HG03354 (cell line): ENCODE data around the gene CNBD2.
"Not testable (repeated sequence)": the region's sequence is repeated elsewhere in the genome, so short reads cannot be mapped to it uniquely, and the experiment has no call there.

Experiments used
- ATAC-seq: cut with Tn5 transposase; IDR thresholded peaks from one replicate; pipeline ENCODE4 v1.9.1; 2021; ENCODE audit warnings: mild to moderate bottlenecking; ENCODE audit not compliant: unreplicated experiment, poor library complexity, severe bottlenecking

Gene CNBD2

GRCh38 chr20:35967979-35968640 is at the start of gene CNBD2:
CNBD2 (plus strand) TSS chr20:35968590; CDS start chr20:35968763, 173 bp downstream.
- ATAC-seq, result no peak

- ATAC-seq, result no peak
These were observed 47.9 kb upstream of the CNBD2 start for GRCh38 chr20:35920523-35920922.

- no peak for ATAC-seq
These were observed 39.1 kb upstream of the CNBD2 start for GRCh38 chr20:35929301-35929700.

GRCh38 chr20:35934050-35934449 is 34.3 kb upstream of the CNBD2 start:
- no peak for ATAC-seq

GRCh38 chr20:35939264-35939663 is 29.1 kb upstream of the CNBD2 start:
- ATAC-seq, result no peak

GRCh38 chr20:35941620-35942019 is 26.8 kb upstream of the CNBD2 start:
- ATAC-seq, result no peak

GRCh38 chr20:35942243-35942642 is 26.1 kb upstream of the CNBD2 start:
- no peak for ATAC-seq

- no peak for ATAC-seq
These were observed 20.9 kb upstream of the CNBD2 start for GRCh38 chr20:35947489-35947888.

GRCh38 chr20:35947907-35948306 is 20.5 kb upstream of the CNBD2 start:
- no peak for ATAC-seq

GRCh38 chr20:35950093-35950492 is 18.3 kb upstream of the CNBD2 start:
- no peak for ATAC-seq

- ATAC-seq, result not testable (repeated sequence)
These were observed 16.3 kb upstream of the CNBD2 start for GRCh38 chr20:35952080-35952479.

GRCh38 chr20:35952480-35953386 is 15.7 kb upstream of the CNBD2 start:
- no peak for ATAC-seq

GRCh38 chr20:35953387-35954199 is 14.8 kb upstream of the CNBD2 start:
- ATAC-seq, result peak; percentile 41

GRCh38 chr20:35954200-35954906 is 14.0 kb upstream of the CNBD2 start, which contains the start of gene SCAND1:
SCAND1 (minus strand) TSS chr20:35954502; CDS start chr20:35954284, 218 bp downstream.
- peak; percentile 86 for ATAC-seq

GRCh38 chr20:35954907-35955251 is 13.5 kb upstream of the CNBD2 start:
- peak; percentile 1 for ATAC-seq

- no peak for ATAC-seq
These were observed 11.8 kb upstream of the CNBD2 start for GRCh38 chr20:35956616-35957015.

GRCh38 chr20:35959291-35959690 is 9.1 kb upstream of the CNBD2 start:
- ATAC-seq, result not testable (repeated sequence)

GRCh38 chr20:35963878-35964277 is 4.5 kb upstream of the CNBD2 start:
- ATAC-seq, result no peak

GRCh38 chr20:35968930-35969329 is 540 bp downstream of the CNBD2 start:
- ATAC-seq, result no peak

- no peak for ATAC-seq
These were observed 3.6 kb downstream of the CNBD2 start for GRCh38 chr20:35971981-35972380.
